Left ventricle myocardium inferior (tissue), 1 donor: ENCODE data around the gene ZNF664. TPM values are rescaled to one million over a fixed set of nuclear protein-coding genes. Genes with fewer than 3 reads are reported as not detected.
A peak's percentile ranks its signal among the peaks of the same experiment; 100 is the strongest.

ENCODE experiments used
- DNase-seq: peaks from one replicate; pipeline ENCODE4 v3.0.0-alpha.2; 2020
- H3K27ac ChIP-seq: fragments of 200-600 bp; replicated peaks from 2 replicates; pipeline ENCODE4 v1.8.0; 2021
- H3K27me3 ChIP-seq: fragments of 200-600 bp; 2 replicates; pipeline ENCODE4 v1.8.0; 2021; ENCODE audit warnings: low read depth
- H3K36me3 ChIP-seq: fragments of 200-600 bp; 2 replicates; pipeline ENCODE4 v1.8.0; 2021
- H3K4me1 ChIP-seq: fragments of 200-600 bp; 2 replicates; pipeline ENCODE4 v1.8.0; 2021
- H3K4me3 ChIP-seq: fragments of 200-600 bp; 2 replicates; pipeline ENCODE4 v1.8.0; 2021; ENCODE audit warnings: mild to moderate bottlenecking, moderate library complexity
- H3K9me3 ChIP-seq: fragments of 200-600 bp; replicated peaks from 2 replicates; pipeline ENCODE4 v1.8.0; 2021
- intact Hi-C: fragments of 100-400 bp; cut with micrococcal nuclease; formaldehyde crosslinking; loops from one replicate; pipeline ENCODE4 v1.11.0; 2022
- total RNA-seq: library from RNA; stranded (reverse); fragmentation: NEBNext Ultra II Directional; extraction: Animal tissue kit (Norgen Biotek cat#: 25700); gene quantifications from one replicate; pipeline ENCODE4 v1.2.1, GENCODE V29; 2021
- TF ChIP-seq, protein P1 (sequence below): fragments of 200-600 bp; IDR thresholded peaks from 2 replicates; pipeline ENCODE4 v1.8.0; 2021; ENCODE audit warnings: antibody characterized with exemption, mild to moderate bottlenecking, borderline replicate concordance
- donor health status: DM: no; HTN: yes; CAD: no; lungs with severe emphysema.

The ZNF664 gene
- total RNA-seq, 1 donor from 2014 or later, result 80.7 TPM

DNA sequence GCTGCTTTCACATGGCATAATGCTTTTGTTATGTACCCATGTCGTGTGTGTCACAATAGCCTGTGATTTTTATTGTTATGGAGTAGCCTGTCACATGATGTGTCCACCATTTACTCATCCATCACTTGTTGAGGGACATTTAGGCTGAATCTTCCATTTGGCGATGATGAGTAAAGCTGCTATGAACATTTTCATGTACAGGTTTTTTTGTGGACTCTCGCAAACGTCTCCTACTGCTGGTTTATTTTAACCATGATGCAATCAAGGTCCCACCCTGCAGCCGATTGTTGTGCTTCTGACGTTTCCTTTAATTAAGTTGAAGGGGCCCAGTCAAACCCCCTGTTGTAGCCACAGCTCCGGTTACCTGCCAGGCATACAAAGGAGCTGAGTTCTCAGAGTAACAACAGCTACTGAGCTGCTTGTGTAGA, 63.2 kb downstream of the ZNF664 start:
- H3K27me3 ChIP-seq, result no peaks in the 10 kb centered on the region
- no peak overlapping the region for H3K4me3 ChIP-seq
- H3K27ac ChIP-seq, result no peak overlapping the region
- TF ChIP-seq, protein P1, sequence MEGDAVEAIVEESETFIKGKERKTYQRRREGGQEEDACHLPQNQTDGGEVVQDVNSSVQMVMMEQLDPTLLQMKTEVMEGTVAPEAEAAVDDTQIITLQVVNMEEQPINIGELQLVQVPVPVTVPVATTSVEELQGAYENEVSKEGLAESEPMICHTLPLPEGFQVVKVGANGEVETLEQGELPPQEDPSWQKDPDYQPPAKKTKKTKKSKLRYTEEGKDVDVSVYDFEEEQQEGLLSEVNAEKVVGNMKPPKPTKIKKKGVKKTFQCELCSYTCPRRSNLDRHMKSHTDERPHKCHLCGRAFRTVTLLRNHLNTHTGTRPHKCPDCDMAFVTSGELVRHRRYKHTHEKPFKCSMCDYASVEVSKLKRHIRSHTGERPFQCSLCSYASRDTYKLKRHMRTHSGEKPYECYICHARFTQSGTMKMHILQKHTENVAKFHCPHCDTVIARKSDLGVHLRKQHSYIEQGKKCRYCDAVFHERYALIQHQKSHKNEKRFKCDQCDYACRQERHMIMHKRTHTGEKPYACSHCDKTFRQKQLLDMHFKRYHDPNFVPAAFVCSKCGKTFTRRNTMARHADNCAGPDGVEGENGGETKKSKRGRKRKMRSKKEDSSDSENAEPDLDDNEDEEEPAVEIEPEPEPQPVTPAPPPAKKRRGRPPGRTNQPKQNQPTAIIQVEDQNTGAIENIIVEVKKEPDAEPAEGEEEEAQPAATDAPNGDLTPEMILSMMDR, result no peak
- intact Hi-C loops, result loop anchor here (5.0 kb wide), 1 partner anchor 731 kb away; no protein-coding TSS in a partner anchor
- no peaks in the 10 kb centered on the region for H3K9me3 ChIP-seq
- H3K4me1 ChIP-seq, result peaks cover 10% of the 10 kb centered on the region
- H3K36me3 ChIP-seq, result no peaks in the 10 kb centered on the region
- DNase-seq, result no peak

DNA sequence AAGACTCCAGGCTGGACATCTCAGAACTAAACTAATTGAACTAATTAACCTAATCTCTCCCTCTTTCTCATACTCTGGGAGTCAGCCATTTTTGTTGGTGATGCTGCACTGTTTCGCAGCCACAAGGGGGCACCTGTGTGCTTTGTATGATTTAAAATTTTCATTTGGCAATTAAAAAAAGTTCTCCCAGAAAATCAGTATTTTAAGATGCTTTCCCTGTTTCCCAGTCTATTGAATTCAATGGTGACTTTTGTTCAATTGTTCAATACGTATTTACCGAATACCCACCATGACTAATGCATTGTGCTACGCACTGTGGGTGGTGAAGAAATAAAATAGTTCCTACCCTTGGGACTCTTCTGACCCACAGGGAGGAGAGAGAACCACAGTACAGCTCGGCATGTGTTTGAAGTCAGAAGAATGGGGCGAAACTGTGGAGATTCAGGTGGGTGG, 63.7 kb downstream of the ZNF664 start:
- Histone ChIP-seq H3K27me3 (no peaks in the 10 kb centered on the region), H3K4me1 (peaks cover 10% of the 10 kb centered on the region), H3K27ac (no peak overlapping the region), H3K4me3 (no peak overlapping the region), H3K36me3 (no peaks in the 10 kb centered on the region), H3K9me3 (no peaks in the 10 kb centered on the region)
- TF ChIP-seq, protein P1, result peak; percentile 92
- intact Hi-C loops, result loop anchor here (5.0 kb wide), 1 partner anchor 731 kb away; no protein-coding TSS in a partner anchor
- DNase-seq, result no peak

DNA sequence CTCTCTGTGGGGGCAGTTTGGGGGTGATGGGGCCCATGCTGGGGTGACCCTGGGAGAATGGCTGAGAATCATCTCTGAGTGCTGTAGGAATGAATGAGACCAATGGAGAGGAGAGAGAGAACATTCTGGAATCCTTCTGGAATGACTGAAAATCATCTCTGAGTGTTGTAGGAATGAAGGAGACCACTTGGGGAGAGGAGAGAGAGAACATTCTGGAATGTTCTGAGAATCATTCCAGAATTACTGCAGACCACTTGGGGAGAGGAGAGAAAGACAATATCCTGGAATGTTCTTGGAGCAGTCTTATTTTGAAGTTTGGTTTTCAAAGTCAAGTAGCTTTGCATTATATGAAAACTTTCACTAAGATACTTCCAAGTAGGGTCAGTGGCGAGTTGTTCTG, 64.3 kb downstream of the ZNF664 start:
- no peaks in the 10 kb centered on the region for H3K27me3 ChIP-seq
- TF ChIP-seq, protein P1, result no peak
- H3K36me3 ChIP-seq, result no peaks in the 10 kb centered on the region
- no peaks in the 10 kb centered on the region for H3K9me3 ChIP-seq
- DNase-seq, result no peak
- H3K4me1 ChIP-seq, result peaks cover 8% of the 10 kb centered on the region
- no peak overlapping the region for H3K27ac ChIP-seq
- no peak overlapping the region for H3K4me3 ChIP-seq
- intact Hi-C loops, result loop anchor here (5.0 kb wide), 1 partner anchor 730 kb away; no protein-coding TSS in a partner anchor

- Histone ChIP-seq H3K36me3 (no peaks in the 10 kb centered on the region), H3K27me3 (no peaks in the 10 kb centered on the region), H3K4me3 (no peak overlapping the region), H3K4me1 (peaks cover 8% of the 10 kb centered on the region), H3K9me3 (no peaks in the 10 kb centered on the region), H3K27ac (no peak overlapping the region)
- DNase-seq, result no peak
- intact Hi-C loops, result loop anchor here (5.0 kb wide), 1 partner anchor 728 kb away; no protein-coding TSS in a partner anchor
- TF ChIP-seq, protein P1, result no peak
Measured at GRCh38 chr12:124039276-124039675, 66.3 kb downstream of the ZNF664 start.

- Histone ChIP-seq H3K4me3 (no peak overlapping the region), H3K36me3 (no peaks in the 10 kb centered on the region), H3K27ac (no peak overlapping the region), H3K4me1 (peaks cover 8% of the 10 kb centered on the region), H3K9me3 (no peaks in the 10 kb centered on the region), H3K27me3 (no peaks in the 10 kb centered on the region)
- TF ChIP-seq, protein P1, result no peak
- DNase-seq, result no peak
- intact Hi-C loops, result no loop called here
Measured at GRCh38 chr12:124040291-124040690, 67.3 kb downstream of the ZNF664 start.
